ENCODE results near the gene PLA2G5. TPM values are rescaled to one million over a fixed set of nuclear protein-coding genes. Genes with fewer than 3 reads are reported as not detected.

PLA2G5 gene
- total RNA-seq, 2 donors from 2014 or later = 0.52 to 5.9 TPM

GRCh38 chr1:20031161-20031560, 38.8 kb upstream of the PLA2G5 start:
- DNase-seq (no peak), ATAC-seq (no peak)
- no peak overlapping the region for H3K4me3 ChIP-seq
- 59 to 66% methylated on average over 5 of the region's 5 CpGs for WGBS, 2 donors
- intact Hi-C loops (cut with DNase I) = no loop called here
- no peaks in the 10 kb centered on the region for H3K27me3 ChIP-seq
- no peak overlapping the region for H3K27ac ChIP-seq
- H3K36me3 ChIP-seq (replicated peaks in 1 of 2; ENCODE audit: insufficient read depth in 1 of 2, low read depth in 2 of 2) = no peaks in the 10 kb centered on the region
- H3K9me3 ChIP-seq = no peaks in the 10 kb centered on the region
- TF ChIP-seq CTCF (IDR thresholded peaks at IDR 0.05) (no peak), POLR2A (IDR thresholded peaks at IDR 0.05) (no peak)
- H3K4me1 ChIP-seq = no peaks in the 10 kb centered on the region

- ATAC-seq (no peak), DNase-seq (no peak)
- Histone ChIP-seq H3K36me3 (replicated peaks in 1 of 2; ENCODE audit: insufficient read depth in 1 of 2, low read depth in 2 of 2) (no peaks in the 10 kb centered on the region), H3K9me3 (no peaks in the 10 kb centered on the region), H3K27ac (no peak overlapping the region), H3K4me3 (no peak overlapping the region), H3K4me1 (no peaks in the 10 kb centered on the region), H3K27me3 (no peaks in the 10 kb centered on the region)
- TF ChIP-seq POLR2A (IDR thresholded peaks at IDR 0.05) = no peak
- no peak for TF ChIP-seq CTCF (IDR thresholded peaks at IDR 0.05)
- intact Hi-C loops (cut with DNase I) = no loop called here
- 64 to 87% methylated on average over 2 of the region's 2 CpGs for WGBS, 2 donors
Measured at GRCh38 chr1:20031836-20032235, 38.2 kb upstream of the PLA2G5 start.

- Histone ChIP-seq H3K4me1 (no peaks in the 10 kb centered on the region), H3K4me3 (no peak overlapping the region), H3K36me3 (replicated peaks in 1 of 2; ENCODE audit: insufficient read depth in 1 of 2, low read depth in 2 of 2) (no peaks in the 10 kb centered on the region), H3K27ac (no peak overlapping the region), H3K9me3 (no peaks in the 10 kb centered on the region), H3K27me3 (no peaks in the 10 kb centered on the region)
- DNase-seq (no peak), ATAC-seq (no peak)
- intact Hi-C loops (cut with DNase I) = no loop called here
- WGBS, 2 donors = 94 to 96% methylated on average over 1 of the region's 1 CpG
- TF ChIP-seq POLR2A (IDR thresholded peaks at IDR 0.05) (no peak), CTCF (IDR thresholded peaks at IDR 0.05) (no peak)
Measured at GRCh38 chr1:20032425-20032824, 37.6 kb upstream of the PLA2G5 start.

- Histone ChIP-seq H3K4me3 (no peak overlapping the region), H3K9me3 (no peaks in the 10 kb centered on the region), H3K36me3 (replicated peaks in 1 of 2; ENCODE audit: insufficient read depth in 1 of 2, low read depth in 2 of 2) (no peaks in the 10 kb centered on the region), H3K27me3 (no peaks in the 10 kb centered on the region), H3K27ac (no peak overlapping the region), H3K4me1 (no peaks in the 10 kb centered on the region)
- TF ChIP-seq POLR2A (IDR thresholded peaks at IDR 0.05) (no peak), CTCF (IDR thresholded peaks at IDR 0.05) (no peak)
- ATAC-seq (no peak), DNase-seq (no peak)
- intact Hi-C loops (cut with DNase I) = no loop called here
Measured at GRCh38 chr1:20033420-20033819, 36.6 kb upstream of the PLA2G5 start.

GRCh38 chr1:20035114-20035513, 34.9 kb upstream of the PLA2G5 start:
- DNase-seq = no peak
- Histone ChIP-seq H3K4me3 (no peak overlapping the region), H3K4me1 (no peaks in the 10 kb centered on the region), H3K9me3 (no peaks in the 10 kb centered on the region), H3K36me3 (replicated peaks in 1 of 2; ENCODE audit: insufficient read depth in 1 of 2, low read depth in 2 of 2) (no peaks in the 10 kb centered on the region), H3K27ac (no peak overlapping the region), H3K27me3 (no peaks in the 10 kb centered on the region)
- WGBS, 2 donors = 60 to 75% methylated on average over 5 of the region's 5 CpGs
- no peak for ATAC-seq
- TF ChIP-seq CTCF (IDR thresholded peaks at IDR 0.05) = no peak
- no peak for TF ChIP-seq POLR2A (IDR thresholded peaks at IDR 0.05)
- intact Hi-C loops (cut with DNase I) = no loop called here

All from body of pancreas (tissue), 4 donors.